ENCODE measurements around the gene CDH2.
"Not testable (repeated sequence)": the region's sequence is repeated elsewhere in the genome, so short reads cannot be mapped to it uniquely, and the experiment has no call there.

CDH2 gene

GRCh38 chr18:27922780-27923179, 254.2 kb downstream of the CDH2 start:
- no peak for DNase-seq (ENCODE audit: extremely low read depth in 1 of 2, low read depth in 1 of 2)

- no peak for DNase-seq (ENCODE audit: extremely low read depth in 1 of 2, low read depth in 1 of 2)
These were observed 254.8 kb downstream of the CDH2 start for GRCh38 chr18:27921904-27922751.

- DNase-seq (ENCODE audit: extremely low read depth in 1 of 2, low read depth in 1 of 2), result no peak
These were observed 255.5 kb downstream of the CDH2 start for GRCh38 chr18:27921392-27921791.

- DNase-seq (ENCODE audit: extremely low read depth in 1 of 2, low read depth in 1 of 2), result no peak
These were observed 256.1 kb downstream of the CDH2 start for GRCh38 chr18:27920836-27921235.

GRCh38 chr18:27906189-27906588, 270.7 kb downstream of the CDH2 start:
- not testable (repeated sequence) for DNase-seq (ENCODE audit: extremely low read depth in 1 of 2, low read depth in 1 of 2)

- DNase-seq (ENCODE audit: extremely low read depth in 1 of 2, low read depth in 1 of 2), result no peak
These were observed 273.0 kb downstream of the CDH2 start for GRCh38 chr18:27903906-27904305.

- no peak for DNase-seq (ENCODE audit: extremely low read depth in 1 of 2, low read depth in 1 of 2)
These were observed 275.3 kb downstream of the CDH2 start for GRCh38 chr18:27901424-27902226.
